Upper lobe of left lung (tissue), 6 donors: ENCODE results near the gene RAI14. TPM values are rescaled to one million over a fixed set of nuclear protein-coding genes. Genes with fewer than 3 reads are reported as not detected.
A peak's percentile ranks its signal among the peaks of the same experiment; 100 is the strongest.

Experiments used
- ATAC-seq, 2 donors: fragments of 200-7000 bp; cut with Tn5 transposase; one replicate each; pipeline ENCODE4 v1.9.1; 2022; ENCODE audit warnings: mild to moderate bottlenecking in 2 of 2, moderate library complexity in 2 of 2; ENCODE audit not compliant: low FRiP score in 2 of 2
- DNase-seq, 2 donors: peaks; one replicate each; pipeline ENCODE4 v3.0.0-alpha.2; 2019 to 2020
- H3K27ac ChIP-seq, 4 donors: fragments of 200-600 bp; sonication (generic); one replicate each; pipeline ENCODE4 v1.5.1; 2016 to 2019
- H3K27me3 ChIP-seq, 4 donors: fragments of 200-600 bp; sonication (generic); one replicate each; pipeline ENCODE4 v1.5.1; 2017 to 2019
- H3K36me3 ChIP-seq, 4 donors: fragments of 200-600 bp; sonication (generic); one replicate each; pipeline ENCODE4 v1.5.1; 2016 to 2019
- H3K4me1 ChIP-seq, 4 donors: fragments of 200-600 bp; sonication (generic); one replicate each; pipeline ENCODE4 v1.5.1; 2018 to 2019
- H3K4me3 ChIP-seq, 4 donors: fragments of 200-600 bp; sonication (generic); one replicate each; pipeline ENCODE4 v1.5.1; 2017 to 2019; ENCODE audit warnings: mild to moderate bottlenecking in 2 of 4, moderate library complexity in 1 of 4
- H3K9me3 ChIP-seq, 4 donors: fragments of 200-600 bp; sonication (generic); one replicate each; pipeline ENCODE4 v1.5.1; 2018 to 2019
- CTCF ChIP-seq, 6 experiments: fragments of 450-650 bp in 4 of 6; fragments of 200-600 bp in 2 of 6; sonication (generic) in 2 of 6; IDR thresholded peaks; one replicate each; pipeline ENCODE4 v1.5.1; 2016 to 2019; ENCODE audit warnings: antibody characterized with exemption in 6 of 6
- EP300 ChIP-seq, 4 donors: sonication (generic); formaldehyde crosslinking; IDR thresholded peaks; one replicate each; pipeline ENCODE4 v1.5.1; 2017; ENCODE audit warnings: antibody characterized with exemption in 4 of 4, control low read depth in 2 of 4
- POLR2A ChIP-seq, 4 donors: fragments of 450-650 bp; IDR thresholded peaks; one replicate each; pipeline ENCODE4 v1.5.1; 2016 to 2017; ENCODE audit warnings: antibody characterized with exemption in 4 of 4, mild to moderate bottlenecking in 2 of 4
- POLR2AphosphoS5 ChIP-seq, 2 donors: sonication (generic); formaldehyde crosslinking; IDR thresholded peaks; one replicate each; pipeline ENCODE4 v1.5.1; 2017; ENCODE audit warnings: antibody characterized with exemption in 2 of 2
- WGBS, 2 donors: methylation state at CpG; one replicate each; pipeline ENCODE4 v1.1.5; 2017 to 2018; 5-methylcytosine and 5-hydroxymethylcytosine counted together
- total RNA-seq, 6 donors: library from RNA; depleted of rRNA in 4 of 6; stranded (reverse); fragments of >200 nt in 4 of 6; gene quantifications; one replicate each; pipeline versions ENCODE4 v1.1.0 to v1.2.1, GENCODE V29; 2016 to 2021
- donor health status: DM: no; HTN: no; CAD: no; lungs with moderate emphysema.
- donor health status: DM: no; HTN: yes; CAD: no; lungs with severe emphysema.

Gene RAI14
- total RNA-seq, 6 donors from 2014 or later = 34.0 to 88.6 (median 67.9) TPM

DNA sequence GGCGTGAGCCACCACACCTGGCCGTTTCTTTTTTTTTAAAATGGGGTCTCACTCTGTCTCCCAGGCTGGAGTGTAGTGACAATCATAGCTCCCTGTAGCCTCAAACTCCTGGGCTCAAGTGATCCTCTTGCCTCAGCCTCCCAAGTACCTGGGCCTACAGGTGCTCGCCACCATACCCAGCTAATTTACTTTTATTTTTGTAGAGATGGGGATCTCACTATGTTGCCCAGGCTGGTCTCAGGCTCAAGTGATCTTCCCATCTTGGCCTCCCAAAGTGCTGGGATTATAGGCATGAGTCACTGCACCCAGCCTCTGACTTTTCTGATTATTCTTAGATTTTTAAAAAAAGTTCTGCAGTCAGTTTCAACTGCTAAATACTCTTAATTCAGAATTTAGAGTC is 21.3 kb downstream of the RAI14 start:
- Histone ChIP-seq H3K27ac (no peak overlapping the region), H3K9me3 (no peaks in the 10 kb centered on the region), H3K4me1 (peaks cover 9 to 27% (median 16%) of the 10 kb centered on the region in 4 donors), H3K4me3 (no peak overlapping the region), H3K27me3 (no peaks in the 10 kb centered on the region), H3K36me3 (peaks cover 0 to 3% (median 0%) of the 10 kb centered on the region in 4 donors)
- DNase-seq (no peak), ATAC-seq (no peak)
- no peak for TF ChIP-seq EP300 (IDR thresholded peaks at IDR 0.05)
- TF ChIP-seq POLR2AphosphoS5 (IDR thresholded peaks at IDR 0.05) = no peak
- no peak for TF ChIP-seq POLR2A (IDR thresholded peaks at IDR 0.05)
- no peak for TF ChIP-seq CTCF (IDR thresholded peaks at IDR 0.05)
- 98 to 100% methylated on average over 3 of the region's 3 CpGs for WGBS, 2 donors

- DNase-seq (peak in 1 of 2 donors; percentile 51), ATAC-seq (peak in 1 of 2 donors; percentile 47)
- no peak overlapping the region for H3K4me3 ChIP-seq
- peak overlapping the region in 1 of 4 donors; percentile 31 for H3K27ac ChIP-seq
- no peaks in the 10 kb centered on the region for H3K36me3 ChIP-seq
- H3K27me3 ChIP-seq = no peaks in the 10 kb centered on the region
- no peaks in the 10 kb centered on the region for H3K9me3 ChIP-seq
- 39 to 50% methylated on average over 2 of the region's 2 CpGs for WGBS, 2 donors
- TF ChIP-seq CTCF (IDR thresholded peaks at IDR 0.05) = no peak
- no peak for TF ChIP-seq POLR2AphosphoS5 (IDR thresholded peaks at IDR 0.05)
- TF ChIP-seq EP300 (IDR thresholded peaks at IDR 0.05) = no peak
- TF ChIP-seq POLR2A (IDR thresholded peaks at IDR 0.05) = no peak
- H3K4me1 ChIP-seq = peaks cover 5 to 28% (median 7%) of the 10 kb centered on the region in 4 donors
Measured at GRCh38 chr5:34680896-34681295, 24.8 kb downstream of the RAI14 start.

GRCh38 chr5:34682926-34683623 is 26.9 kb downstream of the RAI14 start:
- 59 to 60% methylated on average over 8 of the region's 8 CpGs for WGBS, 2 donors

DNA sequence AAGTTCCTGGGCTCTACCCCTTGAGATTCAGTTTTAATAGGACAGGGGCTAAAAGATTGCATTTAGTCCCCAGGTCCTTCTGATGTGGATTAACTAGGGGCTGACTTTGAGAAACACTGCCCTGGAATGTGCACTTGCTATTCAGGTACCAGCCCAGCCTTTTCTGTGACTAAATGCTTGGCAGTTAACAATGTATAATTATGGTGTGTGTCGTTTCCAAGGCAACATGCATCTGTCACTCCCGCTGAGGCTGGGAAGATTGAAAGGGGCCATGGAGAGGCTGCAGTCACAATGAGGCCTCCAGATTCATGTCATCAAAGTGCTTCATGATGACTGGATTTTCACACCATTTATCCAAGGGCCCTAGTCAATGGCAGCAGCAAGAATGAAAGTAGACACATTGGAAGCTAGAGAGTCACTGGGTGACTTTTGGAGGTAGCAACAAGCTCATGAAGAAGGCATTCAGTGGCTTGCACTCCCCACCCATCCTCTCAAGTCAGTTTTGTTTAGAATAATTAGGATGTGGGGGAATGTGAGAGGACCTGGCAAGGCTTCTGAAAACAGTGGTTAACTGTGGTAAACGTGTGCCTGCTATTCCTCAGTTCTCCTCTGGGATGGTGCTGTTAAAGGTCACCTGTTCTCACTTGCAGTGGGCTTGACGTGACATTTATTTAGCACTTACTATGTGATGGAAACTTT is 28.3 kb downstream of the RAI14 start:
- Histone ChIP-seq H3K27me3 (no peaks in the 10 kb centered on the region), H3K36me3 (peaks cover 0 to 9% (median 2%) of the 10 kb centered on the region in 4 donors), H3K9me3 (no peaks in the 10 kb centered on the region), H3K27ac (no peak overlapping the region), H3K4me3 (no peak overlapping the region), H3K4me1 (peaks cover 8 to 19% (median 13%) of the 10 kb centered on the region in 4 donors)
- ATAC-seq (no peak), DNase-seq (no peak)
- TF ChIP-seq CTCF (IDR thresholded peaks at IDR 0.05) (no peak), POLR2AphosphoS5 (IDR thresholded peaks at IDR 0.05) (no peak), POLR2A (IDR thresholded peaks at IDR 0.05) (no peak), EP300 (IDR thresholded peaks at IDR 0.05) (no peak)
- WGBS, 2 donors = 59 to 73% methylated on average over 3 to 4 of the region's 4 CpGs

More at GRCh38 chr5:34682926-34683623, 26.9 kb downstream of the RAI14 start:
- H3K36me3 ChIP-seq = peaks cover 0 to 2% (median 0%) of the 10 kb centered on the region in 4 donors
- H3K4me1 ChIP-seq = peaks cover 8 to 28% (median 13%) of the 10 kb centered on the region in 4 donors
- H3K27me3 ChIP-seq = no peaks in the 10 kb centered on the region
- H3K27ac ChIP-seq = no peak overlapping the region
- DNase-seq (no peak), ATAC-seq (no peak)
- no peak for TF ChIP-seq CTCF (IDR thresholded peaks at IDR 0.05)
- no peak for TF ChIP-seq EP300 (IDR thresholded peaks at IDR 0.05)
- TF ChIP-seq POLR2A (IDR thresholded peaks at IDR 0.05) = no peak
- TF ChIP-seq POLR2AphosphoS5 (IDR thresholded peaks at IDR 0.05) = no peak
- H3K4me3 ChIP-seq = no peak overlapping the region
- H3K9me3 ChIP-seq = no peaks in the 10 kb centered on the region
